GM21360 (cell line): ENCODE measurements around the gene PDE4B.

Experiments
- ATAC-seq: cut with Tn5 transposase; IDR thresholded peaks from one replicate; pipeline ENCODE4 v1.9.1; 2021; ENCODE audit warnings: mild to moderate bottlenecking, moderate library complexity; ENCODE audit not compliant: unreplicated experiment

The PDE4B gene

GRCh38 chr1:66350001-66350547 is 557.4 kb downstream of the PDE4B start:
- ATAC-seq = peak; percentile 69

- no peak for ATAC-seq
Observed at GRCh38 chr1:66351478-66351877, 558.8 kb downstream of the PDE4B start.

GRCh38 chr1:66351913-66352312 is 559.2 kb downstream of the PDE4B start:
- ATAC-seq = no peak

GRCh38 chr1:66352792-66353191 is 560.1 kb downstream of the PDE4B start:
- no peak for ATAC-seq

GRCh38 chr1:66353257-66353656 is 560.6 kb downstream of the PDE4B start:
- no peak for ATAC-seq

DNA sequence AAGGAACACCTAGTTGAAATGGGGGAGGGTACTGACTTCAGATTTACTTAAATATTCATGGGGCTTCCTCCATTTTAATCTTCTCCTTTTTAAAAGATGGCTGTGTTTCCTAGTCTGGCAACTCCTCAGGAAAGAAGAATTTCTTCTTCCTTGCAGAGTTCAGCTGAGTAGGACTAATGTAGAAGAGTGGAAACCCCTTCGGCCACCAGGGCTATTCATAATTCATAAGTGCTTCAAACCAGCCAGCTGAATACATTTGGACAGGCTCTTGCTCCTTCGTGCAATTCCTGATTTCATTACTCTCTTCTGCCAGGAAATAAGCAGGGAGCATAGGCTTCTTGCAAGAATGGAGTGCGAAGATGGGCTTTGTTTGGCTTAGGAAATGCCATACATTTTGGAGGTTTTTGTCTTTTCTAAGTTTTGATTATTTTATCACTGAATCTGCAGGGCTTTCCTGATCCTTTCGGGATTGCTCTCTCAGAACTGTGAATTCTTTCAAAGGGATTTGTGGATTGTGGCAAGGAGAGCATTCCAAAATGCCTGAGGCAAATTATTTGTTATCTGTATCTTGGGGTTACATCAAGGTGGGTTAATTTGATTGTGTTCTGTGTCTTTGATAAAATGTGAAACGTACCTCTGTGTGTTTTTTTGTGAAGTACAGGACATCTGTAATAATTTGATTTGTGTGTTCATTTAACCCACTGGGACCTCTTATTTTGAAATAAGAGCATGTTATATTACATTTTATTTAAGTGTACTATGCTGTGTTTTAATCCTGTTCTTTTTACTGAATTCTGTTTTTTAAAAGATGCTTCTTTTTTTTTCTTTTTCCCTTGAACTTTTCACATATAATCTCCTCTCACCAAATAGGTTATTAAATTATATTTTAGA is 561.9 kb downstream of the PDE4B start:
- ATAC-seq = no peak

DNA sequence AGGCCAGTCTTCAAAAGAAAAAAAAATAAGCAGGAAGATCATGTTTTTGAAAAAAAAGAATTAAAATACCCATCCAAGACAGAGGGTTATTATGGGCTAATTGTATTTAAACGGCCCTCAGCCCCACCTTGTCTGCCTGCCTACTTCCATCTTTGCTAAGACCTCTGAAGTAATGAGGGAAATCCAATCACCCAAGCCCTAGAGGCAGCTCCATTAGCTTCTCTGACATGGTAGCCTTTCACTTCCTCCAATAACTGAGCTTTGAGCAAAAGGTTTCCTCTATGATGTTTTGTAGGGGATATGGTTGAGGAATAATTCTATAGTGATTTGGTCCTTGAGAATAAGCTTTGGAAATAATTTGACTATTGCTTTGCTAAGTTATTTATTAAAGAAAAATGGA is 563.1 kb downstream of the PDE4B start:
- no peak for ATAC-seq

DNA sequence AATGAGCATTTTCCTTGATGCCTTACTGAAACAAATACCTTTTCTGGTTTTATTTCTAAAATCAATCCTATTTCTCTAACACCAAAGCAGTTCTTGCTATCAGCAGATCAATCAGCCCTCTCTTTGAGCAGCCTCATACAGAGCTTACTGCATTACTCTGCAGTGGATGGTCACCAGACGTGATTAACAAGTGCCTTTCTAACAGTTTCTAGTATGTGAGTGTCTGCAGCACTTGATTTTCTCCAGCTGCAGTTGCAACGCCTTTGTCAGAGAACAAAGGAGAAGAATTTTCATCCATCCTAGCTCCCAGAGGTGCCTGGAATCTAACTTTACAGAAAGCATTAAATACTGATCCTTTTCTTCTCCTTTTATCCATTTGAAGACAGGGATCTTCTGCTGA is 563.9 kb downstream of the PDE4B start:
- no peak for ATAC-seq

GRCh38 chr1:66357021-66357420 is 564.3 kb downstream of the PDE4B start:
- ATAC-seq = no peak

DNA sequence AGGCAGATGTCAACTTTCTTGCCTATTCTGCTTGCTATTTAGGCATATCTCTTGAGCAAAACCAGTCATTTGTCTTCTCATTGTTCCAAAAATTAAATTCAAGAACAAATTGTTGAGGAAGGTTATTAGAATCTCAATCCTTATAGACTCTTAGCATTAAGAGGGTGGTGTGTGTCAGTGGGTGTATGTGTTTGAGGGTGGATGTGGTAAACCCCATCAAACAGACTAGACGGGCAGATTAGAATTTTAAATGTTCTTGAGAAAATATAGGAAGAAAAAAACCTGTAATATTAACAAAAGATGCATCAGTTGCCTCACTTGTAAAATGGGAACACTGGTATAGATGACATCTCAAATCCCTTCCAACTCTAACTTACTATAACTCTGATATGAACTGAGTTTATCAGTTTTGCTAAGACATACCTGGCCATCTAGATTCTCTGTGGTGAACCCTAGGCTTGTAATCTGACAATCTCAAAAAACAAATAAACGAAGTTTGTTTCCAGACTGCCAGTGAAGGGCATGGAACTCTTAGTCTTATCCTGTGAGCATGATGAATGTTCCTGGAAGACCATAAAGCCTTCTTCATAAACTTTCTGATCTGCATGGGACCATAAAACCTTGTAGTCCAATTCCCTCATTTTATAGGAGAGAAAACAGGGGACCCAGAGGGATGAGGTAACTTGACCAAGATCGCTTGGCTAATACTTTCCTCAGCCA is 564.9 kb downstream of the PDE4B start:
- ATAC-seq = no peak

DNA sequence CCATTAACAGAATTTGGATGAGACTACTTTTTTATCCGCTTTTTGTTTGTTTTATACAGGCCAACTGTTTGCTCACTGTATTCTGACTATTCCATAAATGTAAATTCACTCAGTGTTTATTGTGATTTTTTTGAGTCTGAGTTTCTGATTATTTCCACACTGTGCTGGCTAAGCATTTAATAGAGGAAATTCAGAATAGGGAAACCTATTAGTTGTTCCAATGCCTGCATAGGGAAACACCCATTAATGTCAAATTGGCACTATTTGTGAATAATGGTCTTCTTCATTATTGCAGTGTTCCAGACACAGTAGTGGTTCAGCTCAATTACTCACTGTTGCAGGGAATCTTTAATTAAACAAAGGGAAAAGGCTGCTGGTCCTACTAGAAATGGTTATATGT is 566.6 kb downstream of the PDE4B start:
- no peak for ATAC-seq

DNA sequence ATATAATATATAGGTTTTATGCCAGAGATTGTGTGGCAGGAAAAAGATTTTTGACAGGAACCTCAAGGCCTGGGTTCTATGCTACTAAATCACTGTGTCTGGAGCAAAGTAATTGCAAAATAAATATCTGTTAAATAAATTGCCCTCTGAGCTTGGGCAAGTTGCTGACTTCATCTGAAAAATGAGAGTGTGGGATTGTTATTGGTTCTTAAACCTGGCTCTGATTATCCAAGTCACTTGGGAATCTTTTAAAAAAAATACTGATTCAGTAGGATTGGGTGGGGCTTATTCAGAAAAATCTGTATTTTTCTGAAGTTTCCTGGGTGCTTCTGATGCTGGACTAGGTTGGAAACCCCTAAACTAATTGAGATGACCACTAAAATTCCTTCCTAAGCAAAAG is 567.1 kb downstream of the PDE4B start:
- no peak for ATAC-seq

DNA sequence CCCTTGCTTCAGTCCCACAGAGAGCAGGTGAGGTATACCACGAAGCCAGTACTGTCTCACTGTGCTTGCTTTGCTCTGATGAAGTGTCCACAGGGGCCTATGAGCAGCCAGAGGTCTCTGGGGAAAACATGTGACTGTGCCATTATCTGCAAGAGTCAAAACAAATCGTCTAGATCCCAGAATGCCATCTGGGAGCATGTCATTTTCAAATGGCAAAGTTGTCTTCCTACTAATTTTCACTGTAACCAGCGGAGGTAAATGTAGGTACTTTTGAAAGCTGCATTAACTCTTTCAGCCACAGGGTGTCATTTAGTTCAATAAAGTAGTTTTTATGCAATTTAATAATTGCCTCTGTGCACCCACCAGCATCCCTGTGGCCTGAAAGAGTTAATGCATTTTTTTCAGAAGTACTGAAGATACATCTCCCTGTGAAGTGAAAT is 567.6 kb downstream of the PDE4B start:
- ATAC-seq = peak; percentile 51

DNA sequence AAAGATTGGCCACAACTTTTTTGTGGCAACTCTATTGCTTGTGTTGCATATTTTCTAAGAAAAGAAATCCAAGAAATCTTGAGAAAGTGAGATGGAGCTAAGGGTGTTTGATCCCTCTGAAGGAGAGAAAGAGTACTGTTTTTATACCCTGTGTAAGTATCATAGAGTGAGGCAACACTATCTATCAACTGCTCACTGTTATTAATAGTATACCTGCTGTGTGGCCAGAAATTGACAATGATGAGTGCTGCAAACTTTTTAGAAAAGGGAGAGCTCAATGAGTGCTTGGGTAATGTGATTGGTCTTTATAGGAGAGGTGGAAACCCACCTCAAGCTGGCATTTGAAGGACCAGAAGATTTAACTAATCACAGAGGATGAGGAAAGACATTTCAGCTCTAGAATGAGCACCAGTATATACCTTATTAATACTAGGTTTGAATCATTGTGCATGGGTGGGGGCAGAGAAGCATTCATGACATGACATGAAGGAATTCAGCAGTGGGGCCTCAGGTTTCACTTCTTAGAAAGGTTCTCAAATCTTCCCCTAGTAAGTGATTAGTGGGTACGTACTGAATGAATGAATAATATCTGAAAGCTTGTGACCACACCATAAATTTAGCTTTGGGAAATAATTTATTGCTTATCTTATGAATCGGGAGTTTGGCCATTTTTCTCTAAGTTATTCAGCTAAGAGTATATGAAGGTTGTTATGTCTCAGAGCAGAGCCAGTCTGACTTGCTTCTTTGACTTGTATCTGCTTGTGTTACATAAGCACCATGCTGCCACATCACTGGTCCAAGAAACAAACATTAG is 572.1 kb downstream of the PDE4B start:
- peak; percentile 52 for ATAC-seq

DNA sequence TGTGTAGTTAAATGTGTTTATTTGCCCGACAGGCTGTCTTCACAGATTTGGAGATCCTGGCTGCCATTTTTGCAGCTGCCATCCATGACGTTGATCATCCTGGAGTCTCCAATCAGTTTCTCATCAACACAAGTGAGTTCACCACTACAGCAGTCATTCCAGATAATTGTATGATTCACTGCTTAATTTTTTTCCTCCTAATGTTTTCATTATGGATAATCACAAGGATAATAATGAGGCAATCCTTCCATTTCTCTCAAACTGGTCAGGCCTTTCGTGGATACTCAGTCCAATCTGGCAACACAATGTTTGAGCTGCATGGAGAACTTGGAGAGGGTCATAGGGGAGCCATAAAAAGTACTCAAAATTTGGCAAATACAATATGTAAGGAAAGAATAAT is 572.9 kb downstream of the PDE4B start:
- no peak for ATAC-seq

- no peak for ATAC-seq
Observed at GRCh38 chr1:66366634-66367033, 573.9 kb downstream of the PDE4B start.

GRCh38 chr1:66367369-66367768 is 574.7 kb downstream of the PDE4B start:
- ATAC-seq = no peak

GRCh38 chr1:66368261-66368660 is 575.6 kb downstream of the PDE4B start:
- no peak for ATAC-seq

- ATAC-seq = no peak
Observed at GRCh38 chr1:66370462-66370971, 577.8 kb downstream of the PDE4B start.

DNA sequence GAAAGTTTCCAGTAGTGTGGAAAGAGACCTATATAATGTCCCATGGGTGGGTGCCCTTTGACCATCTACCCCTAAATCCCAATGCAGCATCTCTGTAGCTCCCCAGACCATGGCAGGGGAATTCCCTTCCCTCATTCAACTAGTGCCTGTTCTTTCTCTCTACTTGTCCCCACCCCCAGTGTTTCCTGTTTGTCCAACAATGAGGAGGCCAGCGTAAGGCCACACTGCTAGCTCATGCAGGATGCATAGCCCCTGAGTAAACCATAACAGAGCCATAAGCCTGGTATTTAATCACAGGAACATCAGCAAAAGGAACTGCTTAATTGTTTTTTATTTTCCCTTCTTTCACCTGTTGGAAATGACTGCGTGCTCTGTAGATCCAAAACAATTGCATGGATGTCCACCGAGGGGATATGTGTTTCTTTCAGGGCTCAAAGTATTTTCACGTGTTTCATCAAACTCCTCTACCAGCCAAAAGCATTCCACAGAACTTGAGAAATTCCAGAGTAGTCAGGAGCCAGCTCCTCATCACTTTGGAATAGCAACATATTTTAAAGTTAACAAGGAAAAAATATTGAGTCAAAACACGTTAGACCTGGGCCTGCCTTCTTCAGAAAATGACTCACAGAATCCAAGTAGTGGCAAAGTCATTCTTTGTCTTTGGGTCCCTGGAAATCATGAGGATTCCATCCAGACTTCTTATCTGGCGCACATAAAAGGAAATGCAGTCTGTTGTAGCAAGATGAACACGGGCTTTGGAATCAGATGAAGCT is 578.7 kb downstream of the PDE4B start:
- ATAC-seq = peak; percentile 24
